Transverse colon (tissue), 4 donors: Measurements from ENCODE around the gene CDC42BPB. TPM values are rescaled to one million over a fixed set of nuclear protein-coding genes. Genes with fewer than 3 reads are reported as not detected.

Experiments used
- DNase-seq: peaks from one replicate; pipeline ENCODE4 v3.0.0-alpha.2; 2019
- H3K27ac ChIP-seq, 4 donors: fragments of 200-600 bp; sonication (generic); 2 replicates each; pipeline ENCODE4 v1.5.1; 2016 to 2018; ENCODE audit warnings: inconsistent platforms in 4 of 4
- H3K27me3 ChIP-seq: fragments of 200-600 bp; sonication (generic); 2 replicates; pipeline ENCODE4 v1.5.1; 2017; ENCODE audit warnings: inconsistent platforms
- H3K36me3 ChIP-seq, 4 donors: fragments of 200-600 bp; sonication (generic); 2 replicates each; pipeline ENCODE4 v1.5.1; 2017 to 2019; ENCODE audit warnings: inconsistent platforms in 4 of 4
- H3K4me1 ChIP-seq, 4 donors: fragments of 200-600 bp; sonication (generic); 2 replicates each; pipeline ENCODE4 v1.5.1; 2017 to 2020; ENCODE audit warnings: inconsistent platforms in 4 of 4
- H3K4me3 ChIP-seq, 4 donors: fragments of 200-600 bp; sonication (generic); 1 replicate in 1 of 4; 2 replicates in 3 of 4; pipeline versions ENCODE4 v1.5.1 to v1.6.1; 2017 to 2019; ENCODE audit warnings: inconsistent platforms in 4 of 4
- H3K9me3 ChIP-seq, 2 donors: fragments of 200-600 bp; sonication (generic); 2 replicates each; pipeline ENCODE4 v1.5.1; 2017 to 2019; ENCODE audit warnings: inconsistent platforms in 2 of 2
- CTCF ChIP-seq, 5 experiments: fragments of 200-600 bp in 3 of 5; fragments of 450-650 bp in 2 of 5; sonication (generic) in 3 of 5; IDR thresholded peaks; 1 replicate in 2 of 5; 2 replicates in 3 of 5; pipeline ENCODE4 v1.5.1; 2016 to 2017; ENCODE audit warnings: antibody characterized with exemption in 5 of 5, inconsistent platforms in 3 of 5, mild to moderate bottlenecking in 2 of 5, moderate library complexity in 1 of 5
- EP300 ChIP-seq: sonication (generic); formaldehyde crosslinking; IDR thresholded peaks from one replicate; pipeline ENCODE4 v1.6.1; 2017; ENCODE audit warnings: antibody characterized with exemption, low read depth
- POLR2A ChIP-seq: fragments of 450-650 bp; IDR thresholded peaks from one replicate; pipeline ENCODE4 v1.6.1; 2016; ENCODE audit warnings: antibody characterized with exemption, mild to moderate bottlenecking, moderate library complexity
- POLR2AphosphoS5 ChIP-seq, 3 donors: sonication (generic); formaldehyde crosslinking; IDR thresholded peaks; one replicate each; pipeline ENCODE4 v1.6.1; 2016; ENCODE audit warnings: antibody characterized with exemption in 3 of 3
- WGBS, 2 donors: methylation state at CpG; one replicate each; pipeline ENCODE4 v1.1.5; 2018; ENCODE audit warnings: low coverage in 1 of 2; 5-methylcytosine and 5-hydroxymethylcytosine counted together
- in situ Hi-C, 4 donors: fragments of 200-750 bp; cut with MboI; loops; one replicate each; pipeline versions ENCODE4 v1.15.0 to v1.15.1; 2017; ENCODE audit warnings: low sequenced_read_pairs in 3 of 4, low pct_ligation_motif_present in 1 of 4, low pct_unique_long_range_greater_than_20kb in 1 of 4
- intact Hi-C: fragments of 100-400 bp; cut with DNase I; formaldehyde crosslinking; loops from one replicate; pipeline ENCODE4 v1.15.1; 2023; ENCODE audit warnings: low total_unique reads
- total RNA-seq, 4 donors: library from RNA; depleted of rRNA; stranded (reverse); fragments of >200 nt; gene quantifications; one replicate each; pipeline ENCODE4 v1.1.0, GENCODE V29; 2016

The CDC42BPB gene
- total RNA-seq, 4 donors from 2014 or later, result 109 to 160 (median 123) TPM

- WGBS, 2 donors, result 68% methylated on average over 9 of the region's 9 CpGs; no CpG with 5 or more reads in 1 of the 2 donors
- H3K36me3 ChIP-seq, result no peaks in the 10 kb centered on the region
- no peaks in the 10 kb centered on the region for H3K9me3 ChIP-seq
- H3K4me1 ChIP-seq, result peaks cover 0 to 39% (median 19%) of the 10 kb centered on the region in 4 donors
- DNase-seq, result no peak
- H3K4me3 ChIP-seq, result no peak overlapping the region
- intact Hi-C loops (no loop called here), in situ Hi-C loops (no loop called here)
- H3K27me3 ChIP-seq, result no peaks in the 10 kb centered on the region
- no peak overlapping the region for H3K27ac ChIP-seq
- TF ChIP-seq CTCF (IDR thresholded peaks at IDR 0.05) (no peak), POLR2AphosphoS5 (IDR thresholded peaks at IDR 0.05) (no peak), EP300 (no peak), POLR2A (no peak)
Observed at GRCh38 chr14:103016071-103016470, 41.3 kb downstream of the CDC42BPB start.

- Histone ChIP-seq H3K27ac (no peak overlapping the region), H3K4me3 (no peak overlapping the region), H3K4me1 (peaks cover 0 to 34% (median 18%) of the 10 kb centered on the region in 4 donors), H3K36me3 (no peaks in the 10 kb centered on the region), H3K27me3 (no peaks in the 10 kb centered on the region), H3K9me3 (no peaks in the 10 kb centered on the region)
- 86 to 92% methylated on average over 2 to 5 of the region's 5 CpGs for WGBS, 2 donors
- no peak for DNase-seq
- in situ Hi-C loops (no loop called here), intact Hi-C loops (no loop called here)
- no peak for TF ChIP-seq POLR2A
Observed at GRCh38 chr14:103015426-103015825, 41.9 kb downstream of the CDC42BPB start.

GRCh38 chr14:103014466-103015228, 42.7 kb downstream of the CDC42BPB start:
- 55 to 59% methylated on average over 9 to 11 of the region's 11 CpGs for whole genome bisulfite sequencing, 2 donors
- H3K9me3 ChIP-seq, result no peaks in the 10 kb centered on the region
- in situ Hi-C loops (no loop called here), intact Hi-C loops (no loop called here)
- H3K4me3 ChIP-seq, result no peak overlapping the region
- no peak for DNase-seq
- H3K4me1 ChIP-seq, result peaks cover 0 to 34% (median 18%) of the 10 kb centered on the region in 4 donors
- no peak overlapping the region for H3K27ac ChIP-seq
- no peak for TF ChIP-seq POLR2AphosphoS5 (IDR thresholded peaks at IDR 0.05)
- no peak for TF ChIP-seq CTCF (IDR thresholded peaks at IDR 0.05)
- TF ChIP-seq POLR2A, result no peak
- no peak for TF ChIP-seq EP300
- H3K27me3 ChIP-seq, result no peaks in the 10 kb centered on the region
- H3K36me3 ChIP-seq, result no peaks in the 10 kb centered on the region

- no peak for DNase-seq
- in situ Hi-C loops, result no loop called here
- Histone ChIP-seq H3K4me3 (no peak overlapping the region), H3K27me3 (no peaks in the 10 kb centered on the region), H3K4me1 (peaks cover 0 to 34% (median 18%) of the 10 kb centered on the region in 4 donors), H3K9me3 (no peaks in the 10 kb centered on the region), H3K27ac (no peak overlapping the region), H3K36me3 (no peaks in the 10 kb centered on the region)
- intact Hi-C loops, result no loop called here
- TF ChIP-seq CTCF (IDR thresholded peaks at IDR 0.05), result no peak
- no peak for TF ChIP-seq POLR2A
- no peak for TF ChIP-seq POLR2AphosphoS5 (IDR thresholded peaks at IDR 0.05)
- no peak for TF ChIP-seq EP300
- WGBS, 2 donors, result 99% methylated on average over 12 of the region's 12 CpGs; no CpG with 5 or more reads in 1 of the 2 donors
Observed at GRCh38 chr14:103013028-103013427, 44.3 kb downstream of the CDC42BPB start.
